ENCODE results near the gene TINAGL1.
"Not testable (repeated sequence)": the region's sequence is repeated elsewhere in the genome, so short reads cannot be mapped to it uniquely, and the experiment has no call there.

Gene TINAGL1

DNA sequence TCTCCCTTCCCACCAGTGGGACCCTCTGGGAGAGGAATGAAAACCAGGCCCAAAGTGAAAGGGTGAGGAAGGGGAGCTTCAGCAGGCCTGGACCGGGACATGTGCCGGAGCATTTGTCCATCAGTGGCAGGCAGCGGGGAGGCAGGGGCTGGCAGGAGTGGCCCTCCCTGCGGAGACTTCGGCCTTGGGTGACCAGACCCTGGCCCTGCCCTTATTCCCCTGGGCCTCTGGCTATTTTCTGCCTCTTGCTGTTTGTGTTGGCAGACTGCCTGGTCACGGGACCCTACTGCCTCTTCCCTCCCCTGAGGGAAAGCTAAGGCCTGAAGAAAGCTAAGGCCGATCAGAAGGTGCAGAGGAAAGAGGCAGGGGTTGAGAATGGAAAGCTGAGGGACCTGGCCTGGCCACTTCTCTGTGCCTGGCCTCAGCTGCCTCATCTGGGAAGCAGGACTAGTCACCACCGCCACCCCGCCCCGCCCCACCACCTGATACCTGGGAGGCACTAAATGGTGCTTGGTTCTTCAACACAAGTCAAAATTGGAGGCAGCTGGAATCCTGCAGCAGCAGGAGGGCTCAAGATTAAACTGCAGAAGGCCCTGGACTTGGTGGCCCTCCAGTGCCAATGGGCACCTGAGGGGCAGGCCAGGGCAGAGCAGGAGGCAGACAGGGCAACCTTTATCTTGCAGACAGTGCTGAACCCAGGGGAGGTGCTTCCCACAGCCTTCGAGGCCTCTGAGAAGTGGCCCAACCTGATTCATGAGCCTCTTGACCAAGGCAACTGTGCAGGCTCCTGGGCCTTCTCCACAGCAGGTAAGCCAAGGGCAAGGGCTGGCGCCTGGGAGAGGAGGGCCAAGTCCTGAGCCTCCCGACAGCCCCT lies 7.9 kb downstream of the TINAGL1 start:
- Histone ChIP-seq H3K9me3 (ENCODE audit: severe bottlenecking) (no peaks in the 10 kb centered on the region), H3K4me3 (ENCODE audit: severe bottlenecking) (no peak overlapping the region), H3K4me1 (ENCODE audit: insufficient read depth, poor library complexity, severe bottlenecking) (peaks cover 49% of the 10 kb centered on the region), H3K27ac (ENCODE audit: poor library complexity, severe bottlenecking) (peak overlapping the region; percentile 49), H3K27me3 (ENCODE audit: insufficient read depth, poor library complexity, severe bottlenecking) (no peaks in the 10 kb centered on the region), H3K36me3 (ENCODE audit: low read depth) (peaks cover 80% of the 10 kb centered on the region)
- TF ChIP-seq, protein P1, sequence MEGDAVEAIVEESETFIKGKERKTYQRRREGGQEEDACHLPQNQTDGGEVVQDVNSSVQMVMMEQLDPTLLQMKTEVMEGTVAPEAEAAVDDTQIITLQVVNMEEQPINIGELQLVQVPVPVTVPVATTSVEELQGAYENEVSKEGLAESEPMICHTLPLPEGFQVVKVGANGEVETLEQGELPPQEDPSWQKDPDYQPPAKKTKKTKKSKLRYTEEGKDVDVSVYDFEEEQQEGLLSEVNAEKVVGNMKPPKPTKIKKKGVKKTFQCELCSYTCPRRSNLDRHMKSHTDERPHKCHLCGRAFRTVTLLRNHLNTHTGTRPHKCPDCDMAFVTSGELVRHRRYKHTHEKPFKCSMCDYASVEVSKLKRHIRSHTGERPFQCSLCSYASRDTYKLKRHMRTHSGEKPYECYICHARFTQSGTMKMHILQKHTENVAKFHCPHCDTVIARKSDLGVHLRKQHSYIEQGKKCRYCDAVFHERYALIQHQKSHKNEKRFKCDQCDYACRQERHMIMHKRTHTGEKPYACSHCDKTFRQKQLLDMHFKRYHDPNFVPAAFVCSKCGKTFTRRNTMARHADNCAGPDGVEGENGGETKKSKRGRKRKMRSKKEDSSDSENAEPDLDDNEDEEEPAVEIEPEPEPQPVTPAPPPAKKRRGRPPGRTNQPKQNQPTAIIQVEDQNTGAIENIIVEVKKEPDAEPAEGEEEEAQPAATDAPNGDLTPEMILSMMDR (IDR thresholded peaks at IDR 0.05; ENCODE audit: poor library complexity, severe bottlenecking), result no peak
- ATAC-seq (ENCODE audit: low read depth) (no peak), DNase-seq (ENCODE audit: low spot score) (no peak)

DNA sequence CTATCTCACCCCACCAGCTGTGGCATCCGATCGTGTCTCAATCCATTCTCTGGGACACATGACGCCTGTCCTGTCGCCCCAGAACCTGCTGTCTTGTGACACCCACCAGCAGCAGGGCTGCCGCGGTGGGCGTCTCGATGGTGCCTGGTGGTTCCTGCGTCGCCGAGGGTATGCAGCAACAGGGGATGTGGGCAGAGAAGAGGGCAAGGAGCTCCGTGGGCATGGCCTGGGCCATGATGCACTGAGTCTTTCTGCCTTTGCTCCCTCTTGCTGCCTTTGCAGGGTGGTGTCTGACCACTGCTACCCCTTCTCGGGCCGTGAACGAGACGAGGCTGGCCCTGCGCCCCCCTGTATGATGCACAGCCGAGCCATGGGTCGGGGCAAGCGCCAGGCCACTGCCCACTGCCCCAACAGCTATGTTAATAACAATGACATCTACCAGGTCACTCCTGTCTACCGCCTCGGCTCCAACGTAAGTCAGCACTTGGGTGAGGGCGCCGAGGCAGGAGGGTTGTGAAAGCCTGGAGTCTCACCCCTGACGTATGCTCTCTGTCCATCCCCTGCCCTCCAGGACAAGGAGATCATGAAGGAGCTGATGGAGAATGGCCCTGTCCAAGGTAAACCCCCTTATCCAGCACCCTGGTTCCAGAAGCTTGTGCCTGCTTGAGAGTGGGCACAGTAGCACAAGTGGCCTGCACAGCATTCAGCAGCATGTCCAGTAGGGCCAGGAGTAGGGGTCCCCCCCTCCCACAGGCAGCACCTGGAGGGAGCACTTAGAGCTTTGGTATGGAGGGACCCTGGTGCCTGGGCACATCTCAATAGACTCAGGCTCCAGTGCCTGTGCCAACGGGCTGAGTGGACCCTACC lies 8.8 kb downstream of the TINAGL1 start:
- no peak overlapping the region for H3K4me3 ChIP-seq (ENCODE audit: severe bottlenecking)
- TF ChIP-seq, protein P1 (IDR thresholded peaks at IDR 0.05; ENCODE audit: poor library complexity, severe bottlenecking), result no peak
- peak overlapping the region; percentile 49 for H3K27ac ChIP-seq (ENCODE audit: poor library complexity, severe bottlenecking)
- no peak for DNase-seq (ENCODE audit: low spot score)
- H3K9me3 ChIP-seq (ENCODE audit: severe bottlenecking), result no peaks in the 10 kb centered on the region
- ATAC-seq (ENCODE audit: low read depth), result no peak
- H3K4me1 ChIP-seq (ENCODE audit: insufficient read depth, poor library complexity, severe bottlenecking), result peaks cover 44% of the 10 kb centered on the region
- H3K36me3 ChIP-seq (ENCODE audit: low read depth), result peaks cover 73% of the 10 kb centered on the region
- H3K27me3 ChIP-seq (ENCODE audit: insufficient read depth, poor library complexity, severe bottlenecking), result no peaks in the 10 kb centered on the region

DNA sequence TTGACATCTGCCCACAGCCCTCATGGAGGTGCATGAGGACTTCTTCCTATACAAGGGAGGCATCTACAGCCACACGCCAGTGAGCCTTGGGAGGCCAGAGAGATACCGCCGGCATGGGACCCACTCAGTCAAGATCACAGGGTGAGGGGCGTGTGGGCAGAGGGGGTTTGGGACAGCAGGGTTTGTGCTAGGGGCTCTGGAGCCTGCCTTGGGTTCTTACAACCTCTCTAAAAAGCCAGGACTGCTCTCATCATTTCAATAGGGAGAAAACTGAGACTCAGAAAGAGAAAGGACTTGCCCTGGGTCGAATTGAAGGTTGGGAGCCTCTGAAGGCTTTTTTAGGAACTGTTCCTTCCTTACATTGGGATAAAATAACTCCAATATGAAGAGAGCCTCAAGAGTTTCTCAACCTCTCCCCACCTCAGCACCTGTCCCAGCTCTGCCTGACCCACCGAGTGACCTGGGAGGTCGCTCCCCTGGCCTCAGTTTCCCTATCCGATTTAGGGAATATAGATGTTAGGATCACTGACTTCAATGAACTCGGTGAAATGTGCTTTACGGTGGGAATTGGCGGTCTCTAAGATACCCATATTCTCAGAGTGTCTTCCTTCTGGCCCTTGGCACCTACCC lies 9.5 kb downstream of the TINAGL1 start:
- TF ChIP-seq, protein P1 (IDR thresholded peaks at IDR 0.05; ENCODE audit: poor library complexity, severe bottlenecking), result no peak
- ATAC-seq (ENCODE audit: low read depth), result no peak
- Histone ChIP-seq H3K27ac (ENCODE audit: poor library complexity, severe bottlenecking) (no peak overlapping the region), H3K4me1 (ENCODE audit: insufficient read depth, poor library complexity, severe bottlenecking) (peaks cover 38% of the 10 kb centered on the region), H3K36me3 (ENCODE audit: low read depth) (peaks cover 66% of the 10 kb centered on the region), H3K27me3 (ENCODE audit: insufficient read depth, poor library complexity, severe bottlenecking) (no peaks in the 10 kb centered on the region), H3K4me3 (ENCODE audit: severe bottlenecking) (no peak overlapping the region), H3K9me3 (ENCODE audit: severe bottlenecking) (no peaks in the 10 kb centered on the region)
- no peak for DNase-seq (ENCODE audit: low spot score)

DNA sequence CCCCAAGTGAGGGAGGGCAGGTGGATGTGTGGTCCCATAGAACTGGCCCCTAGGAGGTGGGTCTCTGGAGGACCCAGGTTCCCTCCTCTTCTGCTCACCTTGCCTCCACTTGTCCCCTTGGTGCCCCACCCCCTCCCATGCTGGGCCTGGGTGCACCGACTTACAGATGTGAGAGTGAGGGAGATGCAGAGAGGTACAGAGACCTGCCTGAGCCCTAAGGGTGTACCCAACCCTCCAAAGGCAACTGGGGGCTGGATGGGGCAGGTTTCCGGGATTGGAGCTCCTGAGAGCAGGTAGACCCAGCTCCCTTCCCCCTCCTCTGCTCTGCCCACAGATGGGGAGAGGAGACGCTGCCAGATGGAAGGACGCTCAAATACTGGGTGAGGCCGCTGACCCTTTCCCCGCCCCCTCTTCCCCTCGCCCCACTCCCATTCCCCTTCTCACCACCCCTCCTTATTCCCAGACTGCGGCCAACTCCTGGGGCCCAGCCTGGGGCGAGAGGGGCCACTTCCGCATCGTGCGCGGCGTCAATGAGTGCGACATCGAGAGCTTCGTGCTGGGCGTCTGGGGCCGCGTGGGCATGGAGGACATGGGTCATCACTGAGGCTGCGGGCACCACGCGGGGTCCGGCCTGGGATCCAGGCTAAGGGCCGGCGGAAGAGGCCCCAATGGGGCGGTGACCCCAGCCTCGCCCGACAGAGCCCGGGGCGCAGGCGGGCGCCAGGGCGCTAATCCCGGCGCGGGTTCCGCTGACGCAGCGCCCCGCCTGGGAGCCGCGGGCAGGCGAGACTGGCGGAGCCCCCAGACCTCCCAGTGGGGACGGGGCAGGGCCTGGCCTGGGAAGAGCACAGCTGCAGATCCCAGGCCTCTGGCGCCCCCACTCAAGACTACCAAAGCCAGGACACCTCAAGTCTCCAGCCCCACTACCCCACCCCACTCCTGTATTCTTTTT lies 10.3 kb downstream of the TINAGL1 start:
- no peak for ATAC-seq (ENCODE audit: low read depth)
- H3K4me3 ChIP-seq (ENCODE audit: severe bottlenecking), result no peak overlapping the region
- H3K9me3 ChIP-seq (ENCODE audit: severe bottlenecking), result no peaks in the 10 kb centered on the region
- TF ChIP-seq, protein P1 (IDR thresholded peaks at IDR 0.05; ENCODE audit: poor library complexity, severe bottlenecking), result no peak
- no peak for DNase-seq (ENCODE audit: low spot score)
- peaks cover 58% of the 10 kb centered on the region for H3K36me3 ChIP-seq (ENCODE audit: low read depth)
- H3K4me1 ChIP-seq (ENCODE audit: insufficient read depth, poor library complexity, severe bottlenecking), result peaks cover 35% of the 10 kb centered on the region
- H3K27ac ChIP-seq (ENCODE audit: poor library complexity, severe bottlenecking), result no peak overlapping the region
- no peaks in the 10 kb centered on the region for H3K27me3 ChIP-seq (ENCODE audit: insufficient read depth, poor library complexity, severe bottlenecking)

DNA sequence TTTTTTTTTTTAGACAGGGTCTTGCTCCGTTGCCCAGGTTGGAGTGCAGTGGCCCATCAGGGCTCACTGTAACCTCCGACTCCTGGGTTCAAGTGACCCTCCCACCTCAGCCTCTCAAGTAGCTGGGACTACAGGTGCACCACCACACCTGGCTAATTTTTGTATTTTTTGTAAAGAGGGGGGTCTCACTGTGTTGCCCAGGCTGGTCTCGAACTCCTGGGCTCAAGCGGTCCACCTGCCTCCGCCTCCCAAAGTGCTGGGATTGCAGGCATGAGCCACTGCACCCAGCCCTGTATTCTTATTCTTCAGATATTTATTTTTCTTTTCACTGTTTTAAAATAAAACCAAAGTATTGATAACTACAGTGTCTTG lies 11.0 kb downstream of the TINAGL1 start:
- H3K27me3 ChIP-seq (ENCODE audit: insufficient read depth, poor library complexity, severe bottlenecking); ATAC-seq (ENCODE audit: low read depth); H3K9me3 ChIP-seq (ENCODE audit: severe bottlenecking); H3K4me3 ChIP-seq (ENCODE audit: severe bottlenecking); DNase-seq (ENCODE audit: low spot score): not testable (repeated sequence)
- Histone ChIP-seq H3K36me3 (ENCODE audit: low read depth) (peaks cover 51% of the 10 kb centered on the region), H3K4me1 (ENCODE audit: insufficient read depth, poor library complexity, severe bottlenecking) (peaks cover 38% of the 10 kb centered on the region), H3K27ac (ENCODE audit: poor library complexity, severe bottlenecking) (peak overlapping the region; percentile 68)

All from RWPE2 (cell line).